NCI-H2081 treated with DMSO at 0.1 percent for 48 hours (cell line): Measurements from ENCODE around the gene MVK.

Experiments
- DNase-seq: peaks from one replicate; lab custom pipeline; 2025; lab: John Stamatoyannopoulos, UW

MVK gene

GRCh38 chr12:109567296-109567695, 6.3 kb upstream of the MVK start:
- no peak for DNase-seq

GRCh38 chr12:109567967-109568366, 5.6 kb upstream of the MVK start:
- no peak for DNase-seq

GRCh38 chr12:109568486-109568885, 5.1 kb upstream of the MVK start:
- no peak for DNase-seq

GRCh38 chr12:109571773-109572505, 1.7 kb upstream of the MVK start:
- DNase-seq = no peak

GRCh38 chr12:109572506-109572845, 1.1 kb upstream of the MVK start:
- DNase-seq = no peak

GRCh38 chr12:109573914-109574244, 285 bp downstream of the MVK start:
- no peak for DNase-seq

GRCh38 chr12:109575683-109576082, 2.1 kb downstream of the MVK start:
- no peak for DNase-seq

- no peak for DNase-seq
These were observed 3.7 kb downstream of the MVK start for GRCh38 chr12:109577311-109577710.

GRCh38 chr12:109578330-109578927, 4.8 kb downstream of the MVK start:
- DNase-seq = no peak

GRCh38 chr12:109579639-109580038, 6.0 kb downstream of the MVK start:
- DNase-seq = no peak

- no peak for DNase-seq
These were observed 6.7 kb downstream of the MVK start for GRCh38 chr12:109580272-109580671.

- no peak for DNase-seq
These were observed 7.2 kb downstream of the MVK start for GRCh38 chr12:109580684-109581333.

GRCh38 chr12:109581334-109581691, 7.7 kb downstream of the MVK start:
- DNase-seq = no peak

- DNase-seq = no peak
These were observed 8.3 kb downstream of the MVK start for GRCh38 chr12:109581856-109582255.

- DNase-seq = no peak
These were observed 9.0 kb downstream of the MVK start for GRCh38 chr12:109582636-109583035.

- no peak for DNase-seq
These were observed 10.1 kb downstream of the MVK start for GRCh38 chr12:109583733-109584132.

- no peak for DNase-seq
These were observed 13.0 kb downstream of the MVK start for GRCh38 chr12:109586385-109587296.

GRCh38 chr12:109587921-109588320, 14.3 kb downstream of the MVK start:
- DNase-seq = no peak

GRCh38 chr12:109588461-109589239, 15.1 kb downstream of the MVK start:
- no peak for DNase-seq

- no peak for DNase-seq
These were observed 15.6 kb downstream of the MVK start for GRCh38 chr12:109589240-109589590.

- DNase-seq = no peak
These were observed 16.2 kb downstream of the MVK start for GRCh38 chr12:109589691-109590245.

GRCh38 chr12:109590566-109590965, 17.0 kb downstream of the MVK start:
- DNase-seq = no peak
